Activated naive CD4-positive, alpha-beta T cell treated with anti-CD3 and anti-CD28 coated beads, Interleukin-2, amount 50 U/mL, for 72 hours (primary cell): Measurements from ENCODE around the gene IQSEC1. TPM values are rescaled to one million over a fixed set of nuclear protein-coding genes. Genes with fewer than 3 reads are reported as not detected.

Experiments used
- ATAC-seq, 2 donors: fragments of 150-1000 bp; cut with Tn5 transposase; 2 replicates each; pipeline ENCODE4 v1.10.0; 2021; ENCODE audit warnings: mild to moderate bottlenecking in 2 of 2, moderate library complexity in 2 of 2
- DNase-seq, 2 donors: peaks; one replicate each; pipeline ENCODE4 v3.0.0; 2021 to 2022; ENCODE audit warnings: low spot score in 2 of 2
- H3K27ac Mint-ChIP-seq, 2 donors: one replicate each; pipeline ENCODE4 v1.8.0; 2022; ENCODE audit warnings: mild to moderate bottlenecking in 2 of 2, mixed read lengths in 2 of 2
- H3K36me3 Mint-ChIP-seq, 2 donors: one replicate each; pipeline ENCODE4 v1.8.0; 2022; ENCODE audit warnings: mixed read lengths in 2 of 2
- H3K9me3 Mint-ChIP-seq, 2 donors: one replicate each; pipeline ENCODE4 v1.8.0; 2022; ENCODE audit warnings: mixed read lengths in 2 of 2
- total RNA-seq, 2 donors: library from RNA; stranded (reverse); gene quantifications; one replicate each; pipeline ENCODE4 v1.2.3, GENCODE V29; 2022

The IQSEC1 gene
- total RNA-seq, 2 donors from 2014 or later, result 25.0 to 37.1 TPM

DNA sequence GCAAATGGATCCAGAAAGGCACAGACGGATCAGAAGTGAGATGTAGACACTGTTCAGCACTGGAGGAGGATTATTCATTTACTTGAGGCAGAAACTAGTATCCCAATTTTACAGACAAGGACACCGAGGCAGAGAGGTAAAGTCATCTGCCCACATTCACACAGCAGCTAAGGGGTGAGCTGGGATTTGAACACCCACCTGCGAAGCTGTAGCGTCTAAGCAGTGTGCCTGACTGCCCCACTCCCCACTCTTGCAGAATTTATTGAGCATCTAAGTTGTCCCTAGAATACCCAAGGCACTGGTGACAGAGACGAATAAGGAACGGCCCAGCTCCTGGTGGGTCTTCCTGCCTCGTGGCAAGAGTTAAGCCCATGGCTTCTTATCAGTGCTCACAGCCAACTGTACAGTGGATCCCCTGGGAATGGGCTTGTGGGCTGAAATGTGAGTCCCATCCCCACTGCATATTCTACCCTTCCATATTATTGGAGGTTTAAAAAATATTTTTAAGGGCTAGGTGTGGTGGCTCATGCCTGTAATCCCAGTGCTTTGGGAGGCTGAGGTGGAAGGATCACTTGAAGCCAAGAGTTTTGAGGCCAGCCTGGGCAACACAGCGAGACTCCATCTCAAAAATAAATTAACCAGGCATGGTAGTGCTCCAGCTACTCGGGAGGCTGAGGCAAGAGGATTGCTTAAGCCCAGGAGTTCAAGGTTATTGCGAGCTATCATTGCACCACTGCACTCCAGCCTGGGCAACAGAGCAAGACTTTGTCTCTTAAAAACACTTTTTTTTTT is 77.6 kb downstream of the IQSEC1 start:
- H3K9me3 Mint-ChIP-seq, result no peaks in the 10 kb centered on the region
- no peaks in the 10 kb centered on the region for H3K36me3 Mint-ChIP-seq
- no peak for ATAC-seq
- no peak for DNase-seq
- peak overlapping the region; percentile 89 to 90 for H3K27ac Mint-ChIP-seq

DNA sequence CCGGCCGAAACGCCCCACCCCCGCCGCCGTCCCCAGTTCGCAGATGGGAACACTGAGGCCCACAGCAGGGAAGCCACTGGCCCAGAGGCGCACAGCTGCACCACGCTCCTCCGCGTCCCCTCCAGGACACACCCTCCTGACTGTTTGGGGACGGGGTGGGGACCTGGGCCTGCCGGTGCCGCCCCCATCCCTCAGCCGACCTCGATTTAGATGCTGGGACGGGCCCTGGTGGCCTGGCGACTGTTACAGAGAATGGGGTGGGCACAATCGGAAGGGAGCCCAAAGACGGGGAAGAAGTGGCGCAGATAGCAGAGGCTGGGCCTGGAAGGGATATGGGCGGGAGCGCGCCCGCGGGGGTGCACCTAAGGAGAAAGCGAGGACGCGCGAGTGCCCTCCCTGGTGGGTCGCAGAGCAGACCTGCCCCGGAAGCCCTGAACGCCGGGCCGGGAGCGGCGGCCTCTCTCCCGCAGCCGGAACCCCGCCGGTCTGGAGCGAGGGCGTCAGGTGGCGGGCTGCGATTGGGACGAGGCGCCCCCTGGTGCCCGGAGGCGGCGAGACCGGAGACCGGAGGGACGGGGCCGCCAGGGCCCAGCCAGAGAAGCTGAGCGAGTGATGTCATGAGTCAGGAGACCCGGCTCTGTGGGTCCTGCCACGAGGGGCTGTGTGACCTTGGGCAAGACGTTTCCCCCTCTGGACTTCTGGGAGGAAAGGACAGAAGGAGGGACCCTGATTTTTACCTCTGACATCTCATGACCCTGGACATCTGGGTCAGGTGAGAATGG is 78.4 kb downstream of the IQSEC1 start:
- Mint-ChIP-seq H3K9me3 (no peaks in the 10 kb centered on the region), H3K27ac (peak overlapping the region; percentile 89 to 90), H3K36me3 (no peaks in the 10 kb centered on the region)
- DNase-seq (peak; percentile 92 to 93), ATAC-seq (peak; percentile 77 to 90)

DNA sequence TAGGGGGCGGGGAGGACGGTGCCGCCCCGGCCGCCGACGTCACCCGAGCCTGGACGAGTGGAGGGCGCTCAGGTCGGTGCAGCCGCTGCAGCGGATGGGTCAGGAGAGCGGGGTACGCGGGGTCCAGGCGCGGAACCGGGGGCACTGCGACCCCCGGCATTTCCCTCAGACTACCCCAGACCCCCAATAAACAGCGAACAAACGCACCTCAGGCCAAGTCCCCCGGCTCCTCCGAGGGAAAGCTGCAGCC is 78.9 kb downstream of the IQSEC1 start:
- Mint-ChIP-seq H3K27ac (peak overlapping the region in 1 of 2 donors; percentile 90), H3K36me3 (no peaks in the 10 kb centered on the region), H3K9me3 (no peaks in the 10 kb centered on the region)
- ATAC-seq (peak; percentile 32 to 49), DNase-seq (no peak)

DNA sequence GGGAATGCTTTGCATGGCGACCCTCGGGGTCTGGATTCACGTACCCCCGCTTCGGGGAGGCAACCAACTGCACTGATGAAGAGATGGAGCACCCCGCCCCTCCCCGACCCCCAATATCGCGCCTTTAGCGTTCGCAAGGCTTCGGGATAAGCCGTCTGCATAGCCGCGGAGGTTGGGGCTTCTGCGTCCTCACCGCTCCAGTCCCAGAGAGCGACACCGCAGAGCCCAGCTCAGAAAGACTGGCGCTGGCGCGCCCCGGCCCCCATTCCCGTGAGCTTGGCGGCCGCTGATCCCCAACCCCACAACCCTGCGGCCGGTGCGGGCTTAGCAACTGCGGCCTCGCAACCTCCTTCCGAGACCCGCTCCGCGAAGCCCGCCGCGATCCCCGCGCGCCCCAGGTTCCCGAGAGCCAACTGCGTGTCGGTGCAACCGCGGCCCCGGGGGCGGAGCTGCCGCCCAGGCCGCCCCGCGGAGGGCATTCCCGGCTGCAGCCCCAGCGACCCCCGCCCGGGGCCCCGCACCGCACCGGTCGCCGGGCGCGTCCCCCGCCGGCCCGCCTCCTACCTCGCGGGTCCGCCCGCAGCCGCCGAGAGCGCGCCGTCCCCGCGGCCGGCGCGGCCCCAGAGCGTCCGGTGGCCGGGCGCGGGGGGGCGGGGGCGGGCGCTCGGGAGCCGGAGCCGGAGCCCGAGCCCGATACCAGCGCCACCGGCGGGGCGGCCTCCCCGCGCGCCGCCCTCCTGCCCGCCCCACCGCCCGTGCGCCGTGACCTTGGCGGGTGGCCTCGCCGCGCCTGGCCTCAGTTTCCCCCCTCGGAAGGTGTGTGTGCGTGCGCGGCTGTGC is 79.5 kb downstream of the IQSEC1 start:
- Mint-ChIP-seq H3K36me3 (no peaks in the 10 kb centered on the region), H3K9me3 (no peaks in the 10 kb centered on the region), H3K27ac (peak overlapping the region in 1 of 2 donors; percentile 90)
- DNase-seq, result peak in 1 of 2 donors; percentile 38
- peak; percentile 8 to 17 for ATAC-seq

DNA sequence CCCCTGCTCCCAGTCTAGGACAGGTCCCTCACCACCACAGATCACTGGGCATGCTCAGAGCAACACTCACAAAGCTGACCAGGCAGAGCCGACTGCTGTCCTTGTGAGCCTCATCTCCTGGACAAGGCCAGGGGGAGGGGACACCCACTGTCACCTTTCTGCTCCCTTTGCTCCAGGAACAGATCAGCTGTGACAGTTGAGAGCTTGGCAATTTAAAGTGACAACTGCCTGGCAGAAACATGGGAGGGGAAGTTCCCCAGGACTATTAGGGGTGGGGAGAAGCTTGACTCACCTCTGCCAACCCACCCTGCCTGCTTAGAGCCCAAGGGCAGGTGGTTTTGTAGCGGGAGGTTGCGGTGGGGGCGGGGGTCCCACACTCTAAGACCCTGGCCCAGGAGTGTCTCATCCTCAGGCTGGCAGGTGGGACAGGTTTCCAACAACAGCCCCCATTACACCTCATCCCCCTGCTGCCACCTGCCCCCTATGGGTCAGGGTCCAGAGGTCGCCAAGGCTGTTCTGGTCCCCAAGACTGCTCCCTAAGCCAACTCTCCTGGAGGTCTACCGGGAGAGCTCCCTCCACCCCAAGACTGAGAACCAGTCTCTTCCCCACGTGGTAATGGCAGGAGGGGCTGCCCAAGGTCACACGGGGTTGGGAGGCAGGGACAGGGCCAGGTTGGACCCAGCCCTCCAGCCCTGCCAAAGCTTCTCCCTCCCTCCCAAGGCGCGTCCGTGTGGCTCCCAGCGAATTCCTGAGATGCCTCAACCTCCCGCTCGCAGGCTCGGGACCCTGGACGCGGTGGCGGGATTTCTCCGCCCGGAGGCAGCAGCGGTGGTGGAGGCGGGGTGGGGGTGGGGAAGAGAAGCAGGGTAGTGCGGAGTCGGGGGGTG is 80.4 kb downstream of the IQSEC1 start:
- Mint-ChIP-seq H3K27ac (no peak overlapping the region), H3K36me3 (no peaks in the 10 kb centered on the region), H3K9me3 (no peaks in the 10 kb centered on the region)
- no peak for DNase-seq
- ATAC-seq, result peak in 1 of 2 donors; percentile 10

GRCh38 chr3:12991861-12992281 is 81.4 kb downstream of the IQSEC1 start:
- no peak for DNase-seq

DNA sequence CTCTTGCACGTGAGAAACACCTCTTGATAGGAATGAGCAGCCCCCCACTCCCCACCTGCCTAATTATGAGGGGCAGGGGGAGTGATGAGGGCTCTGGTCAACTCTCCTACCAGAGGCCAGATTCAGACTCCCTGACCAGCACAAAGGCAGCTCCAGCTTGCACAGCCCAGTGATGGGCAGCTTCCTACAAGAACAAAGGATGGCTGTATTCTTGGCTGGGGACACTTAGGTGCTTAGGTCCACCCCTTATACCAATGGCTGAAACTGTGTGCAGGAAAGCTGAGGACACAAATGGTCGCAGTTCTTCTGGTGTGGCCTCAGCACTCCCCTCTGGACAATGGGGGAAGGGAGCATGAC is 81.8 kb downstream of the IQSEC1 start:
- DNase-seq (no peak), ATAC-seq (no peak)
- no peaks in the 10 kb centered on the region for H3K9me3 Mint-ChIP-seq
- H3K36me3 Mint-ChIP-seq, result no peaks in the 10 kb centered on the region
- H3K27ac Mint-ChIP-seq, result no peak overlapping the region

More at GRCh38 chr3:12991861-12992281, 81.4 kb downstream of the IQSEC1 start:
- no peak overlapping the region for H3K27ac Mint-ChIP-seq
- no peaks in the 10 kb centered on the region for H3K9me3 Mint-ChIP-seq
- no peak for ATAC-seq
- no peaks in the 10 kb centered on the region for H3K36me3 Mint-ChIP-seq

GRCh38 chr3:12990781-12991480 is 82.3 kb downstream of the IQSEC1 start:
- ATAC-seq (no peak), DNase-seq (no peak)
- Mint-ChIP-seq H3K36me3 (no peaks in the 10 kb centered on the region), H3K27ac (no peak overlapping the region), H3K9me3 (no peaks in the 10 kb centered on the region)

DNA sequence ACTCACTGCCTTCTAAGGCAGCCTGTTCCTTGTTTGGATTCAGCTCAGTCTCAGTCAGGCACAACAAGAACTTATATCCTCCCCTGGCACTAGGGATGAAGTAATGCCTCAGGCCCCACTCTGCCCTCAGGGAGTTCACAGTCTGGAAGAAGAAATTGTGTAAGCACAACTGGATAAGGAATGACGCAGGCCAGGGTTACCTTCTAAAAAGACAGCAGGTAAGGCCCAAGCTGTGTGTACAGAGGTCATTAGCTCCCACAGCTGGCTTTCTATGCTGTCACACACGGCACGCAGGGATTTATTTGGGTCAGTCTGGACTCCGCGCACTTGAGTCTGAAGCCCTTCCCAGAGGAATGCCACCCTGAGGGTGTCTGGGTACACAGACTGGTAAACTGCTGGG is 82.9 kb downstream of the IQSEC1 start:
- ATAC-seq (no peak), DNase-seq (no peak)
- no peaks in the 10 kb centered on the region for H3K9me3 Mint-ChIP-seq
- H3K36me3 Mint-ChIP-seq, result no peaks in the 10 kb centered on the region
- H3K27ac Mint-ChIP-seq, result no peak overlapping the region

GRCh38 chr3:12988728-12989454 is 84.3 kb downstream of the IQSEC1 start:
- Mint-ChIP-seq H3K9me3 (no peaks in the 10 kb centered on the region), H3K36me3 (no peaks in the 10 kb centered on the region), H3K27ac (no peak overlapping the region)
- no peak for ATAC-seq
- no peak for DNase-seq

DNA sequence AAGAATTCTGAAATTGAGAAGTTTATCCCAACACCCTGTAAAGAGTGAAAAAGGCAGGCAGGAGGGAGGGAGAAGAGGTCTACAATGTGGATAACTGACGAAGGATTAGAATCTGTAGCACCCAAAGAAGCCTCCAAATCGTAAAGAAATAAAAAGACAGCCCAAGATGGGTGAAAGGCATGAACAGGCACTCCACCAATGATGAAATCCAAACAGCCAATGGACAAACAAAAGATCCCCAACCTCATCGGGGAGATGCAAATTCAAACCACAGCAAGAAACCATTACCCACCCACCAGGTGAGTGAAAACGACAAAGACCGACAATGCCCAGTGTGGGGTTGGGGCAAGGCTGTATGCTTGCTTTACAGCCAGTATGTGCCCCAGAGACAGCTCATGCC is 85.6 kb downstream of the IQSEC1 start:
- DNase-seq (no peak), ATAC-seq (no peak)
- no peaks in the 10 kb centered on the region for H3K9me3 Mint-ChIP-seq
- no peaks in the 10 kb centered on the region for H3K36me3 Mint-ChIP-seq
- peak overlapping the region in 1 of 2 donors; percentile 55 for H3K27ac Mint-ChIP-seq

GRCh38 chr3:12986986-12987385 is 86.2 kb downstream of the IQSEC1 start:
- H3K9me3 Mint-ChIP-seq, result no peaks in the 10 kb centered on the region
- no peaks in the 10 kb centered on the region for H3K36me3 Mint-ChIP-seq
- ATAC-seq (no peak), DNase-seq (no peak)
- peak overlapping the region in 1 of 2 donors; percentile 55 for H3K27ac Mint-ChIP-seq

DNA sequence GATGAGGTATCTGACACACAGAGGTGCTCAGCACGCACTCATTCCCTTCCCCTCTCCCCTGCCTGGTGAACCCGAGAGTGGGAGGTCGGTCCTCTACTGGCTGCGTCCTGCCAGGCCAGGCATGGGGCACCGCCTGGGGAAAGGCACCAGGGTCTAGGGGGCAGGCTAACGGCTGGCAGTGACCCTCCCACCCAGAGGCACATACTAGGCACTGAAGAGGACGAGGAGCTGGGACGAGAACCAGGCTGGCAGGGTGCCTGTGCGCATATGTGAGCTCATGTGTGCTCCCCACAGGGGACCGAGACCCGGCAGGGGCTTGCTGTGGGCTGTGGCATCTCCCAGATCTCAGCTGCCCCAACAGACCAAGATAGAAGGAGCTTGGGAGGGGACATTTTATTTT is 86.7 kb downstream of the IQSEC1 start:
- no peaks in the 10 kb centered on the region for H3K36me3 Mint-ChIP-seq
- ATAC-seq (no peak), DNase-seq (no peak)
- no peak overlapping the region for H3K27ac Mint-ChIP-seq
- H3K9me3 Mint-ChIP-seq, result no peaks in the 10 kb centered on the region

DNA sequence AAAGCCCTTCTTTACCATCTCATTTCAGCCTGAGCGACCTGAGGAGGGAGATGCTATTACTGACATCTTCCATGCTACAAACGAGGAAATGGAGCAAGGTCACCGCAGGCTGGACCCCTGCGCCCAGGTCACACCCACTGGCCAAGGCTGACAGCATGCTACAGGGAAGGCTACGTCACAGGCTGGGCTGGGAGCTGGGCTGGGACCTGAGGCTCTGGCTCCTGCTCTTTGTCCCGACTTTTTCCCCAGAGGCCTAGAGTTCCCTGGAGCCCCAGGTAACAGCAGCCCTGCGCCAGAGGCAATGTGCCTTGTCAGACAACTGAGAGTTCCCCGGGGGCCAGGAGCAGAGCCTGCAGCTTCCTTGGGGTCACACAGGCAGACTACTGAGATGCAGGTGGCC is 87.2 kb downstream of the IQSEC1 start:
- no peak for DNase-seq
- Mint-ChIP-seq H3K36me3 (no peaks in the 10 kb centered on the region), H3K27ac (peak overlapping the region in 1 of 2 donors; percentile 44), H3K9me3 (no peaks in the 10 kb centered on the region)
- ATAC-seq, result no peak

- no peaks in the 10 kb centered on the region for H3K9me3 Mint-ChIP-seq
- DNase-seq (no peak), ATAC-seq (no peak)
- H3K27ac Mint-ChIP-seq, result no peak overlapping the region
- no peaks in the 10 kb centered on the region for H3K36me3 Mint-ChIP-seq
Observed at GRCh38 chr3:12985148-12985547, 88.1 kb downstream of the IQSEC1 start.
